Left hindlimb (tissue), 1 donor: ENCODE measurements around the gene EFCAB9.

Experiments
- DNase-seq: peaks from one replicate; pipeline ENCODE4 v3.0.0-alpha.2; 2018

Gene EFCAB9

GRCh38 chr5:172245046-172245445 lies 51.1 kb downstream of the EFCAB9 start:
- no peak for DNase-seq

- no peak for DNase-seq
Measured at GRCh38 chr5:172245703-172246125, 51.7 kb downstream of the EFCAB9 start.

- DNase-seq = no peak
Measured at GRCh38 chr5:172248637-172249036, 54.7 kb downstream of the EFCAB9 start.

- no peak for DNase-seq
Measured at GRCh38 chr5:172251419-172251818, 57.4 kb downstream of the EFCAB9 start.

- no peak for DNase-seq
Measured at GRCh38 chr5:172252501-172252900, 58.5 kb downstream of the EFCAB9 start.
